Measurements from ENCODE around the gene TUB. TPM values are rescaled to one million over a fixed set of nuclear protein-coding genes. Genes with fewer than 3 reads are reported as not detected.
A peak's percentile ranks its signal among the peaks of the same experiment; 100 is the strongest.

The TUB gene
- total and polyA plus RNA-seq, 2 donors from 2014 or later: 5.9 to 6.8 TPM

- Histone ChIP-seq H3K4me3 (ENCODE audit: low read length in 3 of 3) (no peak overlapping the region), H3K4me1 (ENCODE audit: control insufficient read depth in 2 of 3, insufficient read depth in 2 of 3, low read depth in 1 of 3, low read length in 3 of 3) (peaks cover 0 to 7% (median 5%) of the 10 kb centered on the region in 3 donors), H3K9me3 (ENCODE audit: control insufficient read depth in 2 of 3, insufficient read depth in 1 of 3, low read length in 3 of 3) (no peaks in the 10 kb centered on the region), H3K36me3 (ENCODE audit: control insufficient read depth in 2 of 3, insufficient read depth in 3 of 3, low read length in 3 of 3) (peaks cover 4 to 53% (median 35%) of the 10 kb centered on the region in 3 donors), H3K9ac (ENCODE audit: low read length in 3 of 3) (no peak overlapping the region), H3K27ac (ENCODE audit: low read depth in 2 of 2, low read length in 2 of 2) (no peak overlapping the region), H3K27me3 (ENCODE audit: control insufficient read depth, insufficient read depth, low read length) (no peaks in the 10 kb centered on the region)
- no peak for TF ChIP-seq CTCF (IDR thresholded peaks at IDR 0.05; ENCODE audit: borderline replicate concordance, extremely low read depth, insufficient read depth)
- intact Hi-C loops (cut with DNase I): loop anchor here (10.0 kb wide), 1 partner anchor 64 kb away; no protein-coding TSS in a partner anchor
- FAIRE-seq: no peak
- peak in 1 of 5 donors; percentile 7 for DNase-seq
Measured at GRCh38 chr11:8098879-8099278, 17.9 kb downstream of the TUB start.

GRCh38 chr11:8099291-8099899, 18.4 kb downstream of the TUB start:
- H3K4me3 ChIP-seq (ENCODE audit: low read length in 3 of 3): no peak overlapping the region
- peak in 4 of 5 donors; percentile 82 to 88 (median 83) for DNase-seq

DNA sequence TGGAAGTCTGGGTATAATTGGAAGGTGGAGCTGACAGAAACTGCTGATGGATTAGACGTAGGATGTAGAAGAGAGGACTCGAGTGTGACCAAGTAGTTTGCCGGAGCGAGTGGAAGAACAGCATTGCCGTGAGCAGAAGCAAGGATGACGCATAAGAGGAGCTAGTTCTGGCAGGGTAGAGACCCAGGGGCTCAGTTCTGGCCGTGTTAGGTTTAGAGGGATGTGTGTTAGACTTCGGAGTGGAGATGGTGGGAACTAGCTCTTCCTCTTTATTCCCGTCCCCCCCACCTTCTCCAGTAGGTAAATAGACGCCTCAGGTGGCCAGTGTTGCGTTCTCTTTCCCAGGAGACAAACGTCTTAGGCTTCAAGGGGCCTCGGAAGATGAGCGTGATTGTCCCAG, 19.1 kb downstream of the TUB start:
- Histone ChIP-seq H3K27ac (ENCODE audit: low read depth in 2 of 2, low read length in 2 of 2) (no peak overlapping the region), H3K9ac (ENCODE audit: low read length in 3 of 3) (no peak overlapping the region), H3K36me3 (ENCODE audit: control insufficient read depth in 2 of 3, insufficient read depth in 3 of 3, low read length in 3 of 3) (peaks cover 4 to 56% (median 35%) of the 10 kb centered on the region in 3 donors), H3K4me3 (ENCODE audit: low read length in 3 of 3) (no peak overlapping the region), H3K4me1 (ENCODE audit: control insufficient read depth in 2 of 3, insufficient read depth in 2 of 3, low read depth in 1 of 3, low read length in 3 of 3) (no peaks in the 10 kb centered on the region), H3K9me3 (ENCODE audit: control insufficient read depth in 2 of 3, insufficient read depth in 1 of 3, low read length in 3 of 3) (no peaks in the 10 kb centered on the region), H3K27me3 (ENCODE audit: control insufficient read depth, insufficient read depth, low read length) (no peaks in the 10 kb centered on the region)
- no peak for TF ChIP-seq CTCF (IDR thresholded peaks at IDR 0.05; ENCODE audit: borderline replicate concordance, extremely low read depth, insufficient read depth)
- FAIRE-seq: no peak
- peak in 1 of 5 donors; percentile 6 for DNase-seq
- intact Hi-C loops (cut with DNase I): no loop called here

More at GRCh38 chr11:8099291-8099899, 18.4 kb downstream of the TUB start:
- FAIRE-seq: peak; percentile 32
- Histone ChIP-seq H3K27ac (ENCODE audit: low read depth in 2 of 2, low read length in 2 of 2) (no peak overlapping the region), H3K27me3 (ENCODE audit: control insufficient read depth, insufficient read depth, low read length) (no peaks in the 10 kb centered on the region), H3K4me1 (ENCODE audit: control insufficient read depth in 2 of 3, insufficient read depth in 2 of 3, low read depth in 1 of 3, low read length in 3 of 3) (peaks cover 0 to 4% (median 1%) of the 10 kb centered on the region in 3 donors), H3K9me3 (ENCODE audit: control insufficient read depth in 2 of 3, insufficient read depth in 1 of 3, low read length in 3 of 3) (no peaks in the 10 kb centered on the region), H3K36me3 (ENCODE audit: control insufficient read depth in 2 of 3, insufficient read depth in 3 of 3, low read length in 3 of 3) (peaks cover 4 to 56% (median 37%) of the 10 kb centered on the region in 3 donors), H3K9ac (ENCODE audit: low read length in 3 of 3) (no peak overlapping the region)
- intact Hi-C loops (cut with DNase I): loop anchor here (10.0 kb wide), 1 partner anchor 65 kb away; no protein-coding TSS in a partner anchor
- TF ChIP-seq CTCF (IDR thresholded peaks at IDR 0.05; ENCODE audit: borderline replicate concordance, extremely low read depth, insufficient read depth): peak; percentile 72

Measured in kidney (tissue), 14 donors.